Fibroblast of mammary gland (primary cell): ENCODE measurements around the gene CTR9.

Experiments
- DNase-seq: peaks from one replicate; pipeline ENCODE4 v3.0.0-alpha.2; 2010; ENCODE audit warnings: low read depth
- H3K4me3 ChIP-seq: 2 replicates; pipeline ENCODE4 v1.5.1; 2011; ENCODE audit warnings: low read depth, mild to moderate bottlenecking, low read length, moderate library complexity; ENCODE audit not compliant: control insufficient read depth
- TF ChIP-seq, protein P1 (sequence below): conservative IDR thresholded peaks from 2 replicates; pipeline ENCODE4 v1.5.1; 2011; ENCODE audit warnings: low read depth, low read length, inconsistent platforms; ENCODE audit not compliant: control insufficient read depth, insufficient read depth

Gene CTR9

GRCh38 chr11:10828402-10828801 lies 77.4 kb downstream of the CTR9 start:
- DNase-seq, result no peak
- TF ChIP-seq, protein P1, sequence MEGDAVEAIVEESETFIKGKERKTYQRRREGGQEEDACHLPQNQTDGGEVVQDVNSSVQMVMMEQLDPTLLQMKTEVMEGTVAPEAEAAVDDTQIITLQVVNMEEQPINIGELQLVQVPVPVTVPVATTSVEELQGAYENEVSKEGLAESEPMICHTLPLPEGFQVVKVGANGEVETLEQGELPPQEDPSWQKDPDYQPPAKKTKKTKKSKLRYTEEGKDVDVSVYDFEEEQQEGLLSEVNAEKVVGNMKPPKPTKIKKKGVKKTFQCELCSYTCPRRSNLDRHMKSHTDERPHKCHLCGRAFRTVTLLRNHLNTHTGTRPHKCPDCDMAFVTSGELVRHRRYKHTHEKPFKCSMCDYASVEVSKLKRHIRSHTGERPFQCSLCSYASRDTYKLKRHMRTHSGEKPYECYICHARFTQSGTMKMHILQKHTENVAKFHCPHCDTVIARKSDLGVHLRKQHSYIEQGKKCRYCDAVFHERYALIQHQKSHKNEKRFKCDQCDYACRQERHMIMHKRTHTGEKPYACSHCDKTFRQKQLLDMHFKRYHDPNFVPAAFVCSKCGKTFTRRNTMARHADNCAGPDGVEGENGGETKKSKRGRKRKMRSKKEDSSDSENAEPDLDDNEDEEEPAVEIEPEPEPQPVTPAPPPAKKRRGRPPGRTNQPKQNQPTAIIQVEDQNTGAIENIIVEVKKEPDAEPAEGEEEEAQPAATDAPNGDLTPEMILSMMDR, result no peak
- no peak overlapping the region for H3K4me3 ChIP-seq

DNA sequence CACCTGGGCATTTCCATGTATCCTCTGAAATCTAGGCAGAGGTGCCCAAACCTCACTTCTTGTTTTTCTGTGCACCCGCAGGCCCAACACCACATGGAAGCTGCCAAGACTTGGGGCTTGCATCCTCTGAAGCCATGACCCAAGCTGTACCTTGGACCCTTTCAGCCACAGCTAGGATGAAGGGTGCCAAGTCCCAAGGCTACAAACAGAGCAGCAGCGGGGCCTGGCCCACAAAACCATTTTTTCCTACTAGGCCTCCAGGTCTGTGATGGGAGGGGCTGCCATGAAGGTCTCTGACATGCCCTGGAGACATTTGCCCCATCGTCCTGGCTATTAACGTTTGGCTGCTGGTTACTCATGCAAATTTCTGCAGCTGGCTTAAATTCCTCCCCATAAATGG lies 78.1 kb downstream of the CTR9 start:
- DNase-seq, result no peak
- H3K4me3 ChIP-seq, result no peak overlapping the region
- TF ChIP-seq, protein P1, result no peak
